Putamen (tissue), 1 donor: ENCODE data around the gene MPV17.
"Not testable (repeated sequence)": the region's sequence is repeated elsewhere in the genome, so short reads cannot be mapped to it uniquely, and the experiment has no call there.

ENCODE experiments used
- DNase-seq: peaks from one replicate; pipeline ENCODE4 v3.0.0-alpha.2; 2016; ENCODE audit warnings: low spot score

Gene MPV17

DNA sequence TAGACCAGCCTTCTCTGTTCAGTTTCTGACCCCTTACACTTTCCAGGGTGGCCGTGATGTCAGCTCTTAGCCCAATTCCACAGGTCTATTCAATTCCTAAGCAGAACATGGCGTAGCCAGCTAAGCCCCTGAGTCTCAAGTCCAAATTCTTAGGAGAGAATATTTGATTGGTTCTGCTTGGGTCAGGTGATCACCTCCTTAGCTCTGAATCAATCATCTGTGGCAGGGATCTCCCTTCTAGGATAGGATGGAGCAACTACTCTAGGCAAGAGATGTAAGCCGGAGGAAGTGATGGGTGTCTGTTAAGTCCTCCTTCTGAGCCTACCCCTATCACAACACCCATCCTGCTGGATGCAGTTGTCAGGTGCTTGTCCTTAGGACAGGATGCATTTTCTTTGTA lies 25.7 kb downstream of the MPV17 start:
- DNase-seq = no peak

DNA sequence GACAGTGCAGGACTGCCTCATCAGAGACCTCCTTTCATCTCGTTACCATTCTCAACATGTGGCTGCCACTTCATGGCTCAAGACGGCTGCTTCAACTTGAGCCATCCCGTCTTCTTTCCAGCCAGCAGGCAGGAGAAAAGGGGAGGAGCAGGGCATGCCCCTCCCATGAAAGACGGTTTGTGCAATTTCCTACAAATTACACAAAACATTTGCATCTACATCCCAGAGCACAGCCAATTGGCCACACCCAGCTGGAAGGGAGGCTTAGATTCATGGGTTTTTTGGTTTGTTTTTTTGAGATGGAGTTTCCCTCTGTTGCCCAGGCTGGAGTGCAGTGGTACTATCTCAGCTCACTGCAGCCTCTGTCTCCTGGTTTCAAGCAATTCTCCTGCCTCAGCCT lies 26.4 kb downstream of the MPV17 start:
- no peak for DNase-seq

DNA sequence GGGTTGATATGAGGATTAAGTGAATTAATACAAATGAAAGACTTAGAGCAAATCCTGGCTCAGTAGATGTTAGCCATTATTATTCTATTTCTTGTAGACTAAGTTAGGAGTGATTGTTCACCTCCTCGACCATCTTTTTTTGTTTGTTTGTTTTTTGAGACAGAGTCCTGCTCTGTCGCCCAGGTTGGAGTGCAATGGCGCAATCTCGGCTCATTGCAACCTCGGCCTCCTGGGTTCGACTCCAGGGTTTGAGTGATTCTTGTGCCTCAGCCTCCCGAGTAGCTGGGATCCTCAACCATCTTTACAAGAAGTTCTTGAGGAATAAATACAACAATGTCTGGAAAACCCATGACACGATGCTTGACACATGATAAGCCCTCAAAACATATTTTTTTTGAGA lies 28.0 kb downstream of the MPV17 start:
- DNase-seq = no peak

DNA sequence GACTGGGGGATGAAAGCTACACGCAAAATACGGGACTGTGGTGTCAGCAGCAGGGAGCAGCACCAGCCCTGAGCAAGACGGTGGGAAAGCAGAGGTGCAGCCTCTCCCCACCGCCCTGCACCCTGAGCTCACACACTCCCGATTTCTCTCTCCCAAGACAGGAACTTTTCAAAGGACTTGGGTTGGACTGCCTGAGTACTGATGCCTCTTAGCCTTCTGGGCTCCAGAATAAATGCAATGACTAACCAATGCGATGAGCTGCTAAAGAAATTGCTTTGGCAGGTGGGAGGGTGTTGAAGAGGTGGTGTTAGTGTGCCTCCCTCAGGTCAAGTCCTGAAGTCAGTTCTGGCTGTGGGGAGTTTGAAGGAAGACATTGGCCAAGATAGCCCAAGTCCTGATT lies 31.0 kb downstream of the MPV17 start:
- no peak for DNase-seq

DNA sequence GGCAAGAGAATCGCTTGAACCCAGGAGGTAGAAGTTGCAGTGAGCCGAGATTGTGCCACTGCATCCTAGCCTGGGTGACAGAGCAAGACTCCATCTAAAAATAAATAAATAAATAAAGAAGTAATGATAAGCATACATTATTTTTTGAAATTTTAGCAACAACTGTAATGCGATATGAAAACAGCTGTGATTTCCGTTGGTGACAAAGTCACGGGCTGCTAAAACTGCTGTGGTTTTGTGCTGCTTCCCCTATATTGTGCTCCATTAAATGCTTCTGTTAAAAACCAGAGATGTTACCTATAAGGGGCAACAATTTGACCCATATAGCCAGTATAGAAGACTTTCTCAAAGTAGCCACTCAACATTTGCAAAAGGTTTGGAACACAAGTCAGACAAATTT lies 32.3 kb downstream of the MPV17 start:
- DNase-seq = no peak

DNA sequence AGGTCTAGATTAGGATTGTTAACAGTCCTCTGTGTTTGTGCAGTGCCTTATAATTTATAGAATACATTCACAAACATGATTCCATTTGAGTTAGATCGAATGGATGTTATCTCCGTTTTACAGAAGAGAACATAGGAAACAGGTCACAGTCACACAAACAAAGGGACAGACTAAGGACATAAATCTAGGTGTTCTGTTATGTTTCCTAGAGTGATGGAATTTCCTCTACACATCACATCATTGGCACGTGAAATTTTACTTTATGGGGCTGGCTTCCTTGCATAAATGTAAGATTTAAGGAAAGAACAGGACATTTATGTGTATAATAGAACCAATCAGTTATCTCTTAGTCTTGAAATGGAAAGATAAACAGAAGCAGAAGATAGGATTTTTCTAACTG lies 34.3 kb downstream of the MPV17 start:
- DNase-seq = no peak

DNA sequence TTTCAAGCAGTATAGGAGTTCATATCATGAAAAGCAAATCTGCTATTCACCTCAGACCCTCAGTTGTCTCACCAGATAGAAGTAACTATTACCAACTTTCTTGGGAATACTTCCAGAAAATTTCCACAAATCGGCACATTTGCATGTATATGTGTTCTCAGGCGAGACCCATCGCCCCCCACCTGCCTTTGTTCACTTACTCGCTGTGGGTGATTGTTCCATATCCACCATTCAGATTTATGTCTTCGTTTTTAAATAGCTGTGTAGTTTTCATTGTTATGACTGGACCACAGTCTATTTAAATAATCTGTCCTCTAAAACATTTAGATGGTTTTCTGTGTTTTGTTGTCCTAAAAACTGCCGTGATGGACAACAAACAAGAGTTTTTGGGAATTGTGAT lies 37.4 kb downstream of the MPV17 start:
- DNase-seq = no peak

DNA sequence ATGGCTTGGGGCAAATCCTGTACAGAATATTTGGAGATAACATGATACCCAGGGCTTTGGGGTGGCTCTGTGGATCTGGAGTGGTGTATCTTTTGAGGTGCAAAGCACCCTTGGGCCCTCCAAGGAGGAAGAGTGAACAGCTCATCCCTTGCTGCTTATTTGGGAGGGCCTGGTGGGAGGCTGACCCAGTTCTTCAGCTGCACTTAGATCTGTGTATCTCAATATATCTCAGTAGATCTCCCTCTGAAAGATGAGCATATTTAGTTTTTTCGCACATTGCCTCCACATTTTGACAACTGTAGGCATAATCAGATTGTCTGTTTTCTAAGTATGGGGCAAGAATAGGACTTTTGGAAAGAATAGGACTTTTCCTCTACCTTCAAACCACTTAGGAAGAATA lies 37.9 kb downstream of the MPV17 start:
- DNase-seq = peak; percentile 45

DNA sequence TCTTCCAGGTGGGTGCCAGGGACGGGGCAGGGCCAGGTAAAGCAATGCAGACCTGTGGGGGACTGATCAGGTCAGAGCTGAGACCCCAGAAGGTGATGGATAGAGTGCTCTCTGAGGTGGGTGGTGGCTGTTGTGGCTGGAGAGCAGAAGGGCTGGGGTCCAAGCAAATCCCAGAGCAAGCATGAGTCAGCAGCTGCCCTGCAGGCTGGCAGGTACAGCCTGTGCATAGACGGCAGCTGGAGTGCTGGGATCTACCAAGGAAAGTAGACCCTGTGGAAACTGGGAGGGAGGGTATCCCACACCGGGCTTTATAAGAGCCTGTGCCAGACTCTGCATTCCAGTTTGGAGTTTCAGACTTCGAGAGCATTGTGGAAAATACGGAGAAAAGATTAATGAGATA lies 40.0 kb downstream of the MPV17 start:
- no peak for DNase-seq

DNA sequence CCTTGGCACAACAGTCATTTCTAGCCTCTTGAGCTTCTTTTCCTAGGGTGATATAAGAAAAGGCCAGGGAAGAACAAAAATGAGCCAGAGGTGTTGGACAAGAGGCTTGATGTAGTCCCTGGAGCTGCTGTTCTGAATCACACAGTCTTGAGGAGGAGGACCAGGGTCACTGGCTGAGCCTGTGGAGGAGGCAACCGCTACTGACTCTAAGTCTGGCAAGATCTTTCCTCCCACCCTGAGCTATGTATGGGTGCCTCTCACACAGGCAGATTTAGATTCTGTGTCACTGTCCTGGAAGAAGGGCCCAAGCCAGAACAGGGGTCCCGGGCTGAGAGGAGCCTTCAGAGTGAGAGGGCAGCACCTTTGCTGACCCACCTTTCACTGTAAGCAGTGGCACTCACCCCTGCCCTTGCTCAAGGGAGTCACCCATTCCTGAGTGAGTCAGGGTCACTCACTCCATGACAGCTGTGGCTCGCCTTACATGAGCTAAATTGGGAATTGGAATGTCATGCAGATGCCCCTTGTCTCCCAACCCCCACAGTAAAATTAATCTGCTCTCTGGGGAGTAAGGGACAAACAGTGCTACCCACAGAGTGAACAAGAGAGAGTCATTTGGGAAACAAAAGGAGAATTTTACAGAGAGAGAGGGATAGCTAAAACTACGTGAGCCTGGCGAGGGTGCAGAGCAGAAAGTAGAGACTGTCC lies 40.9 kb downstream of the MPV17 start, which contains the start of gene TRIM54:
TRIM54 (plus strand) TSS at position 575 of the 705 bp plus-strand sequence. CDS start 303 bp downstream, outside the sequence.
- DNase-seq = no peak

DNA sequence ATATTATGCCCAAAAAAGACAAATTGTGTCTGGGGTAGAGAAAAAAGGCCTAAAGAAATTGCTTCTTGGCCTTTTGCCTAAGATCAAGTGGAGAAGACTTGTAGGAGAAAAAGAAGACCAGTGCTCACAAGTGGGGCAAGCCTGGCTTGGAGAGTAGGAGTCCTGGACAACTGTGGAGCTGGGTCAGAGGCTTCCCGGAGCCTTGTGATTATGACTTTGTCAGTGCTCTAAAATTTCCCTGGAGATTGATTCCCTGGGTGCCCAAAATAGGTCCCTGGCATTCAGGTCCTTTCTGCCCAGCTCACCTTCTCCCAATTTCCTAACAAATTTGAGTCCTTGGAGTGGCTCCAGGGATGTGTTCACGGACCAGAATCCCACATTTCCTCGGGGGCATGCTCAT lies 41.5 kb downstream of the MPV17 start:
- no peak for DNase-seq

DNA sequence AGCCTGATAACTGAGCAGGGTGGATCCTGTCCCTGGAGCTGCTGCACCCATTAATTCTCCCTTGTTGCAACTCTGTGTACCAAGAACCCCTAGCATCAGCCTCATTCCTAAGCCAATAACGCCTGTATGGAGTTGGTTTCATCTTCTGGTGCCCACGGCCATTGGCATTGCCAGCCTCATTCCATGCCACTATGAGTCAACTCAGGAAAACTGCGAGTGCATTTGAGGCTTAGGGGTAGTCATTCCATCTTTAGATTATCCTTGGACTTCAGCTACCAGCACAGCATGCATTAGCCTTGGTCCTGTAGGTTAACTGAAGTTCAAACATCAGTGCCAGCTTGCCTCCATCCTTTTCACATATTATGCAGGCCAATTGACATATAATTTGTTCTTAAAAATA lies 42.1 kb downstream of the MPV17 start:
- no peak for DNase-seq

DNA sequence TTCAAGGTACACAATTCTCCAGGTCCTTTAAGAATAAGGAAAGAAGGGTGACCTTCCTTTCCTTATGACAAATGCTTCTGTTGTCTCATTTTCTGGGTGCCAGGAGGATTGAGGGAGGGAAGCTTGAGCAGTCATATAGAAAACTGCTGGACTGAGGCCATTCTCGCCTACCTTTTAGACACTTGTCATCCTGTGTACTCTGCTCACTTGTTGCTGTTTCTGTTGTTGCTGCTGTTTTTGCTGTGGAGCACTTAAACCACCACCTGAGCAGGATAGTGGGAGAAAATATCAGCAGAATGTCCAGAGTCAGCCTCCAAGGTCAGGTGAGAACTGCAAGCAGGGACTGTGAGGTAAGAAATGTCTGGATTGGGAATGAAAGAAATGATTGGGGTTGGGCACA lies 44.9 kb downstream of the MPV17 start:
- DNase-seq = no peak

DNA sequence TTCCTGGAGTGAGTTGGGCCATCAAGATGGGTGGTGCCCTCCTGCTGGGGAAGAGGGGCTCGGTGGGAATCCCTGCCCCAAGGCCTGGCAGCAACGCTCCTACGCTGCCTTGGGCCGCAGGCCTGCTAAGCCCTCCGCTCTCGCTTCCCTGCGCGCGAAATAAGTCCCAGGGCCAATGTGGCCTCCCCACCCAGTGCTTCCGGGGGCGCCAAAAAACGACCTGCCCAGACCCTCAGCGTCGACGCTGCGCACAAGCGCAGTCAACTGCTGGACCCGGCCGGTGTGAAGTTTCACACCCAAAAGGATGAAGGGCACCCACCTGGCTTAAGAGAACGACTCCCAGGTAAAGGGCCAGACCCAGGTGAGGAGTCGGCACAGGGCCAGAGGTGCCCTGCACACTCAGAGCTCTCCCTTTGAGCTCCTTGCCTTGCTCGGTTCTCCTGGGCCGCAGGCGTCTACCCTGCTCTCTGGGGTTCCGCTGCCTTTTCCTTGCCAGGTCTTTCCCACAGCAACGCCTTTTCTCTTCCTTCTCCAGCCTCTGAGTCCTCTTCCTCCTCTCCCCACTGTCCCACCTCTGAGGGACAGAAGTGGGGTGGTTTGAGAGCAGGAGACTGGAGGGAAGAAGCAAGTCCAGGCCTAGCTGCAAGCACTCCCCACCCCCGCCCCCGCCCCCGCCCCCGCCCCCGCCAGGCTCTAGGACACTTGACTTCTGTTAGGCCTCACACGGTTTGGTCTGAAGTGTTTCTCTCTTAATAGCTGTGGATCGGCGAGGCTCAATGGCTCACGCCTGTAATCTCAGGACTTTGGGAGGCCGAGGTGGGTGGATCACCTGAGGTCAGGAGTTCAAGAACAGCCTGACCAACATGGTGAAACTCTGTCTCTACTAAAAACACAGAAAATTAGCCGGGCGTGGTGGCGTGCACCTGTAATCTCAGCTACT lies 47.4 kb downstream of the MPV17 start, which contains the start of gene DNAJC5G:
DNAJC5G (plus strand) TSS at position 223 of the 940 bp plus-strand sequence. CDS start 1,296 bp downstream, outside the sequence.
- DNase-seq = no peak

DNA sequence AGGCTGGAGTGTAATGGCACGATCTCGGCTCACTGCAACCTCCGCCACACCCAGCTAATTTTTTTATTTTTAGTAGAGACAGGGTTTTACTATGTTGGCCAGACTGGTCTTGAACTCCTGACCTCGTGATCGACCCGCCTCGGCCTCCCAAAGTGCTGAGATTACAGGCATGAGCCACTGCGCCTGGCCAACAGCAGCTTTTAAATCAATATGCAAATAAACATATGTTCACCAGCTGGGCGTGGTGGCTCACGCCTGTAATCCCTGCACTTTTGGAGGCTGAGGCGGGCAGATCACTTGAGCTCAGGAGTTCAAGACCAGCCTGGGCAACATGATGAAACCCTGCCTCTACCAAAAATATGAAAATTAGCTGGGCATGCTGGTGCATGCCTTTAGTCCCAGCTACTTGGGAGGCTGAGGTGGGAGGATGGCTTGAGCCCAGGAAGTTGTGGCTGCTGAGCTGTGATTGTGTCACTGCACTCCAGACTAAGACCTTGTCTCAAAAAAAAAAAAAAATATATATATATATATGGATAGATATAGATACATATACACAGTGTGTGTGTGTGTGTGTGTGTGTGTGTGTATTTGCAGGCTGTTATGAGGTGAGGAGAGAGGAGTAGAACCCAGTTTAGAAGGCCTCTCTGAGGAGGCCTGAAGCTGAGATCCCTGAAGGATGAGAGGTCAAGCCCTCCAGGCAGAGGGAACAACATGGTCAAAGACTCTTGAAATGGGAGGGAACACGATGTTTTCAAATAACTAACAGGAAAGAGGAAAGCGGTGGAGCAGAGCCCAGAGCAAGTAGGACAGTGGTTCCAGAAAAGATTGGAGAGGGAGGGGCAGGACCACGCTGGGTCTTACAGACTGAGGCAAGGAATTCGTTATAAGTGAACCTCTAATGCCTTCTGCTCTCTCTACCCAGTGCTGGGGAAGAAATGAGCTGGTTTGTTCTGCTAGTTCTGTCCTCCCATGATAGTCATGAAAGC lies 50.1 kb downstream of the MPV17 start:
- DNase-seq = not testable (repeated sequence)

DNA sequence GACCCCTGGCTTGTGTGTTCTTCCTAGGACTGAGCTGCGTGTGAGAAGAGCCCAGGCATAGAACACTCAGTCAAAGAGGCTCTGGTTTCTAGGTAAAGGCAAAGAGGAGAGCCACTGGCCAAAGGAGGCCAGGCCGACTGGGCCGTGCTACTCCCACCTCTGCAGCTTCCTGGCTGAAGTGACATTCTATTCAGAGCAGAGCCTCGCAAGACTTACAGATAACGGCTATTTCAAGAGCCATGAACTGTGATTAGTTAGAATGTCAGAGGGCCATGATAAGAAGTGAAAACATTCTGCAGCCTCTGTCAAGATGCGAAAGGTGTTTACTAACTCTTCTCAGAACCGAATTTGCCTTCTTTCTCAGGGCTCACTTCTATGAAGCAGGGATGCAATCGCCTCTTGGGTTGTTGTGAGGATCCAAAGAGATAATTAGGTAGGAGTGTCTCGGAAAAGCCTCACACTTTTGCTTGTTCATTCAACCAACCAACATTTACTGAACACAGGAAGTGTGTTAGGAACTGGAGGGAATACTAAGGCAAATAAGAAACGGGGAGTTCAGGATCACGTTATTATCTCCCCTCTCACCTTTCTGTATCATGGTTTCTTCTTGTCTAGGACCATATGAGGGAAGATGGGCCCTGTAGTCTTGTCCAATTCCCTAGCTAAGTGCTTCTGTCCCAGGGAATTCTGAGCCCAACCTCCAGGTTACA lies 51.1 kb downstream of the MPV17 start:
- DNase-seq = no peak

DNA sequence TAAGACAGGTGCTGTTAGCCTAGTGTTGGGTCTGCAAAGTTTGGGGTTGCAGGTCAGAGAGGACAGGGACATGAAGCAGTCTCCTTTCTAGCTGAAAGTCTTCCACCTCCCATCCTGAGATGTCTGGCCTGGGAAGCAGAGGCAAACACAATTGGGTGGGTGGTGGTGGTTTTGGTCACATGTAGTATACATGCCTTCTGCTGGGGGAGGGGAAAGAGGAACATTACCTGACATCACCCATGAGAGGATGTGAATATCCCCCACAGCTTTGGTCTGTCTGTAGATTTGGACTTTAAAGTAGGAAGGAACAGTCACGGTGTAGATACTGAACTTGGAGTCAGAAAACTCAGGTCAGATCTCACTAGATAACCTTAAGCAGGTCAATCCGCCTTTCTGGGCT lies 52.2 kb downstream of the MPV17 start:
- DNase-seq = no peak

DNA sequence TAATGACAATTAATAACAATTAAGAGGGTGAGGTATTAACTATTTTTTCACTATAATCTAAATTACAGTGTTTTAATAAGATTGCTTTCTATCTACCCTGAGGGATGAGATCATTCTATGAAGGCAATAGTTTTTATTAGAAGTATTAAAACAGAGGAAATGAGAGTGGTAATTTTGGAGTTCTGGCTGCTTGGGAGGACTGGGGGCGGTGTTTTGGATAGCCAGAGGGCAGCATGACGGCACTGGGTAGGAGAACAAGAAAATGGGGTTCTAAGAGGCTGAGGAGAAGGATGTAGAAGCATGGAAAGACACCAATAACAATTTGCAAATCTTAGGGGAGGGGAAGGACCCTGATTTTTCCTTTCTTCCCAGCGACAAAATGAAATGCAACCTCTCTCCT lies 52.8 kb downstream of the MPV17 start:
- no peak for DNase-seq

DNA sequence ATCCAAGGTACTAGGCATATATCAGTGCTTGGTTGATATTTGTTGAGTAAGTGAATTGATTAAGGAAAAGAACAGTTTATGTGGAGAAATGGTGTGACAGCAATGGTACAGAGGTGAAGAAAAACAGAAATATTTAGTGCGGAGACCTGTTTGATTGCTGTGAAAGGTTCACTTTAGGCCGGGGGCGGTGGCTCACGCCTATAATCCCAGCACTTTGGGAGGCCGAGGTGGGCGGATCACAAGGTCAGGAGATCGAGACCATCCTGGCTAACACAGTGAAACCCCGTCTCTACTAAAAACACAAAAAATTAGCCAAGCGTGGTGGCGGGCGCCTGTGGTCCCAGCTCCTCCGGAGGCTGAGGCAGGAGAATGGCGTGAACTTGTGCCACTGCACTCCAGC lies 54.6 kb downstream of the MPV17 start:
- not testable (repeated sequence) for DNase-seq

DNA sequence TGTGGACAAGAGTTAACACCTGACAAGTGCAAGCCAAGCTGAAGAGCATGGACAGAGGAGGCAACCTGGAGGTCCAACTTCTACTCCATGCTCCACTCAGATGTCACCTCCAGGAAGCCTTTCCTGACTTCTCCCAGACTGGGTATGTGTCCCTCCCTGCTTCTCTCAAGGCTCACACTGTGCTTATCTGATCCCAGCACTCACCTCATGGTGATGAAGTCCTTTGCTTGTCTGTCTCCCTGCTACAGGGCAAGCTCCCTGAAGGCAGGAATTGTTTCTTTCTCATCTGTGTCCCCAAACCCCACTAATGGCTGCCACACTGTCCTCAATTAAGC lies 57.4 kb downstream of the MPV17 start:
- DNase-seq = no peak

DNA sequence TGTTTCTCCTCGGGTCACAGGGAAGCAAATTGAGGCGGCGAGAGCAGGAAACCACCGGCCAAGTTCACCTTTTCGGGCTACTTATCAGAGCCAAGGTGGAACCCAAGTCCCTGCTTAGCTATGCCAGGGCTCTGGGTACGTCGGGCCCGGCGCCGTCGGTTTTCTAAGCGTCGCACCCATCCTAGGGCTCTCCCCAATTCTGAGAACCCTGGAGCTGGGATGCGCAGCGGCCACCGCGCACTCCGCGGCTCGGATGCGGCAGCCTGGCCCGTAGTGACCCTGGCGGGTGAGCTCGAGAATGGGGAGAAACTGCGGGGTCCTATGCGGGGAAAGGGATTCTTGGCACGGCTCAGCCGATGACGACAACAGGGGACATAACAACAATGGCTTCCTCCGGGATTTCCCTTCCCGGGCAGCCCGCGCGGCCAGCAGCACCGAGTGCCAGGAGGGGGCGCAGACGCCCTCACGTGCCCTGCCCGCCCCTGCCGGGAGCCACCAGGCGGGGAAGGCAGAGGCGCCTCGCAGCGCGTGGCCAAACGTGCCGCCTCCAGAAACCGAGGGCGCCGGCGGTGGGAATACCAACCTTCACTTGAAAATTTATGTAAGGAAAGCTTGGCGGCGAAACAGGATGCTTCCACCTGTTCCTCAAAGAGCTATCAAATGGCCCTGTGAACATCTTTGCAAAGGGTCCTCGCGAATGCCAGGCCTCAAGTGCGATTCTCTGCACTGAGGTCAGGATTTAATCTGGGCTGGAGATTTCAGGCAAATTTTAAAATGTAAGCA lies 58.0 kb downstream of the MPV17 start:
- DNase-seq = no peak
